ENCODE results near the gene SEPTIN7.

Gene SEPTIN7

GRCh38 chr7:35781200-35781701 is 19.6 kb upstream of the SEPTIN7 start:
- no peak for DNase-seq (ENCODE audit: low read depth)
- TF ChIP-seq CTCF (IDR thresholded peaks at IDR 0.05; ENCODE audit: low read depth, low read length) (no peak), MAX (IDR thresholded peaks at IDR 0.05; ENCODE audit: low read depth, low read length) (no peak), MYC (IDR thresholded peaks at IDR 0.05; ENCODE audit: low read depth, low read length) (no peak), POLR2A (IDR thresholded peaks at IDR 0.05; ENCODE audit: extremely low read depth, insufficient read length) (no peak)
- H3K4me3 ChIP-seq (ENCODE audit: low read depth, low read length) = no peak overlapping the region

GRCh38 chr7:35781767-35782515 is 18.9 kb upstream of the SEPTIN7 start:
- no peak overlapping the region for H3K4me3 ChIP-seq (ENCODE audit: low read depth, low read length)
- TF ChIP-seq MYC (IDR thresholded peaks at IDR 0.05; ENCODE audit: low read depth, low read length) = no peak
- no peak for TF ChIP-seq CTCF (IDR thresholded peaks at IDR 0.05; ENCODE audit: low read depth, low read length)
- no peak for TF ChIP-seq MAX (IDR thresholded peaks at IDR 0.05; ENCODE audit: low read depth, low read length)
- TF ChIP-seq POLR2A (IDR thresholded peaks at IDR 0.05; ENCODE audit: extremely low read depth, insufficient read length) = no peak
- no peak for DNase-seq (ENCODE audit: low read depth)

- no peak for DNase-seq (ENCODE audit: low read depth)
- TF ChIP-seq CTCF (IDR thresholded peaks at IDR 0.05; ENCODE audit: low read depth, low read length) (no peak), POLR2A (IDR thresholded peaks at IDR 0.05; ENCODE audit: extremely low read depth, insufficient read length) (no peak), MYC (IDR thresholded peaks at IDR 0.05; ENCODE audit: low read depth, low read length) (no peak), MAX (IDR thresholded peaks at IDR 0.05; ENCODE audit: low read depth, low read length) (no peak)
Measured at GRCh38 chr7:35784332-35784731, 16.5 kb upstream of the SEPTIN7 start.

GRCh38 chr7:35785250-35785649 is 15.6 kb upstream of the SEPTIN7 start:
- no peak for DNase-seq (ENCODE audit: low read depth)
- no peak for TF ChIP-seq POLR2A (IDR thresholded peaks at IDR 0.05; ENCODE audit: extremely low read depth, insufficient read length)
- TF ChIP-seq CTCF (IDR thresholded peaks at IDR 0.05; ENCODE audit: low read depth, low read length) = no peak
- TF ChIP-seq MAX (IDR thresholded peaks at IDR 0.05; ENCODE audit: low read depth, low read length) = no peak
- TF ChIP-seq MYC (IDR thresholded peaks at IDR 0.05; ENCODE audit: low read depth, low read length) = no peak
- H3K4me3 ChIP-seq (ENCODE audit: low read depth, low read length) = no peak overlapping the region

More at GRCh38 chr7:35784332-35784731, 16.5 kb upstream of the SEPTIN7 start:
- H3K4me3 ChIP-seq (ENCODE audit: low read depth, low read length) = no peak overlapping the region

DNA sequence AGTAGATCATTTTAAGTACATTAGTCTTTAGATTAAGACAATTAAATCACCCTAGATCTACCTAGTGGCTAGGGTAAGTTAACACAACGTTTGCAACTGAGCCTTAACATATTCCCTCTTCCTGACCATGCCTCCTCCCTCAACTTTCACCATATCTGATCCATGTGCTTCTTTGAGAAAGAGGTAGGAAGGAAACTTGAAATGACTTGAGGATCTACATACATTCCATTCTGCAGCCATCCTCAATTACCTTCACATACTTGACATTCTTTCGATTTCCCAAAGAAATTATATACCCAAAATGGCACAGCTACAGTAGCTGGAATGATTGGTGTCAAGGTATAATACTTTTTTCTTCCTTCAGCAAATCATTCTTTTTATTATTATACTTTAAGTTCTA is 12.9 kb upstream of the SEPTIN7 start:
- TF ChIP-seq CTCF (IDR thresholded peaks at IDR 0.05; ENCODE audit: low read depth, low read length) (no peak), MAX (IDR thresholded peaks at IDR 0.05; ENCODE audit: low read depth, low read length) (no peak), MYC (IDR thresholded peaks at IDR 0.05; ENCODE audit: low read depth, low read length) (no peak), POLR2A (IDR thresholded peaks at IDR 0.05; ENCODE audit: extremely low read depth, insufficient read length) (no peak)
- DNase-seq (ENCODE audit: low read depth) = no peak
- no peak overlapping the region for H3K4me3 ChIP-seq (ENCODE audit: low read depth, low read length)

Measured in NB4 (cell line).